ENCODE data around the gene BRD2.

DNA sequence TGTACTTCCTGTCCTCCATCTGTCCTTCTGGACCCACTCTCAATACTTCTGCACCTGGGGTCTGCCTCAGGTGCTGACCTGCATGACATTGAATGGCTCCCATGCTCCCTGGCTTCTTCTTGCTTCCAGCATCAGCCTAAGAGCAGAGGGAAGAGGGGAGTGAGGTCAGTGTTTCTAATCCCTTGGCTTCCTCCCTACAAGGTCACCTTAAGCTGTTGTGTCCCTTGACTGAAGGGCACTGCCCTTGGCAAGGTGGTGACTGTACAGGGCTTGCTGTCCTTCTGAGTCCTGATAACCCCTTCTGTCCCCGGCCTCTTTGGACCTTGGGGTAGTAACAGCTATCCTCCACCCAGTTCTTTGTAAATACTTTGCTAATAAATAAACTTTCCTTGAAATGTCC lies 37.2 kb upstream of the BRD2 start:
- no peak for TF ChIP-seq POLR2A (IDR thresholded peaks at IDR 0.05)
- TF ChIP-seq, protein P1, sequence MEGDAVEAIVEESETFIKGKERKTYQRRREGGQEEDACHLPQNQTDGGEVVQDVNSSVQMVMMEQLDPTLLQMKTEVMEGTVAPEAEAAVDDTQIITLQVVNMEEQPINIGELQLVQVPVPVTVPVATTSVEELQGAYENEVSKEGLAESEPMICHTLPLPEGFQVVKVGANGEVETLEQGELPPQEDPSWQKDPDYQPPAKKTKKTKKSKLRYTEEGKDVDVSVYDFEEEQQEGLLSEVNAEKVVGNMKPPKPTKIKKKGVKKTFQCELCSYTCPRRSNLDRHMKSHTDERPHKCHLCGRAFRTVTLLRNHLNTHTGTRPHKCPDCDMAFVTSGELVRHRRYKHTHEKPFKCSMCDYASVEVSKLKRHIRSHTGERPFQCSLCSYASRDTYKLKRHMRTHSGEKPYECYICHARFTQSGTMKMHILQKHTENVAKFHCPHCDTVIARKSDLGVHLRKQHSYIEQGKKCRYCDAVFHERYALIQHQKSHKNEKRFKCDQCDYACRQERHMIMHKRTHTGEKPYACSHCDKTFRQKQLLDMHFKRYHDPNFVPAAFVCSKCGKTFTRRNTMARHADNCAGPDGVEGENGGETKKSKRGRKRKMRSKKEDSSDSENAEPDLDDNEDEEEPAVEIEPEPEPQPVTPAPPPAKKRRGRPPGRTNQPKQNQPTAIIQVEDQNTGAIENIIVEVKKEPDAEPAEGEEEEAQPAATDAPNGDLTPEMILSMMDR (IDR thresholded peaks at IDR 0.05): no peak
